Measurements from ENCODE around the gene MRGPRF.

Gene MRGPRF

DNA sequence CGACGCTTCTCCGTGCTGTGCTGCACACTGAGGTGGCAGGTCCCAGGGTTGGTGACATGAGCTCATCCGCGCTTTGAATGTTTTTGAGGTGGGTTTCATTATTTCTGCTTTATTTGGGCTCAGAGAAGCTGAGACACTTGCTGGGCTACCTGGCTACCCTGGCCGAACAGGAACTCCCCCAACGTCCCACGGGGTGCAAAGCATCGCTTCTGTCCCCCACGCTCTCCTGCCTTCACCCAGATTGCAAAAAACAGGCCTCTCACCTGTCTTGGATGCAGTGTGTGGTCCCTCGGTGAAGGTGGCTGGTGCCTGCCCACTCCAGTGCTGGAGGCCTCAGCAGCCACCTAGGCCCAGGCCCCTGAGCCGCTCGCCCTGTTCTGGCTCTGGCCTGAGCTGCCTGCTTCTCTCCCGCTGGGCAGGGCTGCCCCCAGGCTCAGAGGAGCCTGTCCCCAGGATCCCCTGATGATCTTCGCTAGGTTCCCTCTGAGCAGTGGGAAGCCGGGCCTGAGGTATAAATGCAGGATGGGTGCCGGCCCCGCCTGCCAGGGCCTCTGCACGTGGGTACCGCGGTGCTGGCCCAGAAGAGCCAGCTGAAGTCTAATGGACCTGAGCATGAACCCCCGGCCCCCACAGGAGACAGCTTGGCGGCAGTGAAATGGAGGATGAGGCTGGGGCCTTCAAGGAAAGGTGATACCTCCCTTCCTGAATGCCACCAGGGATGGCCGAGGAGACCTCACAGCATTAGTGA lies 16.5 kb downstream of the MRGPRF start:
- DNase-seq (ENCODE audit: low spot score) = no peak
- TF ChIP-seq, protein P1, sequence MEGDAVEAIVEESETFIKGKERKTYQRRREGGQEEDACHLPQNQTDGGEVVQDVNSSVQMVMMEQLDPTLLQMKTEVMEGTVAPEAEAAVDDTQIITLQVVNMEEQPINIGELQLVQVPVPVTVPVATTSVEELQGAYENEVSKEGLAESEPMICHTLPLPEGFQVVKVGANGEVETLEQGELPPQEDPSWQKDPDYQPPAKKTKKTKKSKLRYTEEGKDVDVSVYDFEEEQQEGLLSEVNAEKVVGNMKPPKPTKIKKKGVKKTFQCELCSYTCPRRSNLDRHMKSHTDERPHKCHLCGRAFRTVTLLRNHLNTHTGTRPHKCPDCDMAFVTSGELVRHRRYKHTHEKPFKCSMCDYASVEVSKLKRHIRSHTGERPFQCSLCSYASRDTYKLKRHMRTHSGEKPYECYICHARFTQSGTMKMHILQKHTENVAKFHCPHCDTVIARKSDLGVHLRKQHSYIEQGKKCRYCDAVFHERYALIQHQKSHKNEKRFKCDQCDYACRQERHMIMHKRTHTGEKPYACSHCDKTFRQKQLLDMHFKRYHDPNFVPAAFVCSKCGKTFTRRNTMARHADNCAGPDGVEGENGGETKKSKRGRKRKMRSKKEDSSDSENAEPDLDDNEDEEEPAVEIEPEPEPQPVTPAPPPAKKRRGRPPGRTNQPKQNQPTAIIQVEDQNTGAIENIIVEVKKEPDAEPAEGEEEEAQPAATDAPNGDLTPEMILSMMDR (IDR thresholded peaks at IDR 0.05; ENCODE audit: extremely low read depth, missing control alignments) = no peak

DNA sequence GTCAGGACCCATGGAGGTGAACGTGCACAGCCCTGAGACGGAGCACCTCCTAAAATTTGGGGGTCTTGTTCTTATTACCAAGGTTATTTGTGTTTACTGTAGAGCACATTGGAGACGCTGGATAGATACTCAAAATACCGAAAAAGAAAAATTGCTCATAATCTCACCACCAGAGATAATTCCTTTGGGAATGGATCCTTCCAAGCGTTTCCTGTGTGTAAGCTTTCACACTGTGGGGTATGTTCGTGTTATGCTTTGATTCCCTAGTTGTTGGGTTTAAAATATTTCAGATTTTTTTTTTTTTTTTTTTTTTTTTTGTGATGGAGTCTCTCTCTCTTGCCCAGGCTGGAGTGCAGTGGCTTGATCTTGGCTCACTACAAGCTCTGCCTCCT lies 18.2 kb downstream of the MRGPRF start:
- TF ChIP-seq, protein P1 (IDR thresholded peaks at IDR 0.05; ENCODE audit: extremely low read depth, missing control alignments) = no peak
- DNase-seq (ENCODE audit: low spot score) = no peak

GRCh38 chr11:68994161-68994893 lies 18.7 kb downstream of the MRGPRF start:
- DNase-seq (ENCODE audit: low spot score) = no peak

DNA sequence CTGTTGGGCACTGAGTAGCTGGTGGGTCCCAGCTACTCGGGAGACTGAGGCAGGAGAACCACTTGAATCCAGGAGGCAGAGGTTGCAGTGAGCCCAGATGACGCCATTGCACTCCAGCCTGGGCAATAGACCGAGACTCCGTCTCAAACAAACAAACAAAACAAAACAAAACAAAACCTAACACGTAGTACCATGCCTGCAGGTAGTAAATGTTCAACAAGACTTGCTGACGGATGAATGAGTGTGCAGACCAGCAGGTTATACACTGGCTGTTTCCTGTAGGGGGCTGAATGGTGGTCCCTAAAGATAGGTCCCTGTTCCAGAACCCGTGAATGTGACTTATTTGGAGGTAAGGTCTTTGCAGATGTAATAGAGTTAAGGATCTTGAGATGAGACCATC lies 19.5 kb downstream of the MRGPRF start:
- TF ChIP-seq, protein P1 (IDR thresholded peaks at IDR 0.05; ENCODE audit: extremely low read depth, missing control alignments) = no peak
- no peak for DNase-seq (ENCODE audit: low spot score)

More at GRCh38 chr11:68994161-68994893, 18.7 kb downstream of the MRGPRF start:
- TF ChIP-seq, protein P1 (IDR thresholded peaks at IDR 0.05; ENCODE audit: extremely low read depth, missing control alignments) = no peak

- TF ChIP-seq, protein P1 (IDR thresholded peaks at IDR 0.05; ENCODE audit: extremely low read depth, missing control alignments) = no peak
- DNase-seq (ENCODE audit: low spot score) = no peak
These were observed 20.2 kb downstream of the MRGPRF start for GRCh38 chr11:68992743-68993255.

- TF ChIP-seq, protein P1 (IDR thresholded peaks at IDR 0.05; ENCODE audit: extremely low read depth, missing control alignments) = no peak
- DNase-seq (ENCODE audit: low spot score) = no peak
These were observed 21.9 kb downstream of the MRGPRF start for GRCh38 chr11:68990995-68991780.

All from GM20000 (cell line).